NT2/D1 (cell line): ENCODE results near the gene HASPIN.

Experiments
- DNase-seq: peaks from one replicate; pipeline ENCODE4 v3.0.0-alpha.2; 2011; ENCODE audit warnings: low read depth, low spot score
- H3K27me3 ChIP-seq: 2 replicates; pipeline ENCODE4 v1.6.0; 2011; ENCODE audit warnings: mild to moderate bottlenecking; ENCODE audit not compliant: insufficient read length, insufficient read depth
- H3K36me3 ChIP-seq: 2 replicates; pipeline ENCODE4 v1.6.1; 2011; ENCODE audit warnings: mild to moderate bottlenecking, low read length, mixed read lengths; ENCODE audit not compliant: insufficient read depth, insufficient read length
- H3K4me1 ChIP-seq: 2 replicates; pipeline ENCODE4 v1.5.1; 2011; ENCODE audit not compliant: insufficient read depth, insufficient read length
- H3K4me3 ChIP-seq: 2 replicates; pipeline ENCODE4 v1.5.1; 2011; ENCODE audit warnings: low read depth; ENCODE audit not compliant: insufficient read length
- H3K9ac ChIP-seq: 2 replicates; pipeline ENCODE4 v1.6.0; 2011; ENCODE audit warnings: low read depth; ENCODE audit not compliant: insufficient read length
- H3K9me3 ChIP-seq: 2 replicates; pipeline ENCODE4 v1.5.1; 2011; ENCODE audit warnings: mild to moderate bottlenecking, low read length; ENCODE audit not compliant: insufficient read depth
- SUZ12 ChIP-seq: IDR thresholded peaks from 2 replicates; pipeline ENCODE4 v1.6.1; 2011; ENCODE audit not compliant: insufficient read length, insufficient read depth; ENCODE audit errors: extremely low read depth
- YY1 ChIP-seq: IDR thresholded peaks from 2 replicates; pipeline ENCODE4 v1.6.1; 2011; ENCODE audit not compliant: insufficient read length, insufficient read depth
- ZNF274 ChIP-seq: IDR thresholded peaks from 2 replicates; pipeline ENCODE4 v1.6.1; 2011; ENCODE audit warnings: mild to moderate bottlenecking, low read depth, low read length

The HASPIN gene

DNA sequence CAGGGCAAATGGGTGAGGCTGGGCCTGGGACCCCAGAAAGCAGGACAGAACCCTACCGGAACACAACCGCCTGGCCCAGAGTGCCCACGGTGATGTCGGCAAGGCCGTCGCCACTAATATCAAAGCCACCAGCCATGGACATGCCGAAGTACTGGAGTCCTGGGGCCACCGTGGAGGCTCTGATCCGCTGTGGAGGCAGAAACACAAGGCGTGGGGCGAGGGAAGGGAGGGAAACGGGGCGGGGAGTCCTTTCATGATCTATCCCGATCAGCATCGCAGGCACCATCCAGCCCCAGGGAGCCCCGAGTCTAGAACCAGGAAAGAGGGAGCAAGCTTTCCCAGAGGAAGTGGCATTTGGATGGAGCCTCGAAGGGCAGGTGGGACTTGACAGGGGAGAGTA is 26.6 kb downstream of the HASPIN start:
- no peaks in the 10 kb centered on the region for H3K9me3 ChIP-seq
- H3K9ac ChIP-seq: no peak overlapping the region
- H3K27me3 ChIP-seq: no peaks in the 10 kb centered on the region
- no peaks in the 10 kb centered on the region for H3K36me3 ChIP-seq
- no peaks in the 10 kb centered on the region for H3K4me1 ChIP-seq
- no peak for DNase-seq
- H3K4me3 ChIP-seq: no peak overlapping the region
- TF ChIP-seq ZNF274: no peak
- TF ChIP-seq YY1: no peak
- no peak for TF ChIP-seq SUZ12

GRCh38 chr17:3750926-3751325 is 27.2 kb downstream of the HASPIN start:
- Histone ChIP-seq H3K9me3 (no peaks in the 10 kb centered on the region), H3K27me3 (no peaks in the 10 kb centered on the region), H3K36me3 (no peaks in the 10 kb centered on the region), H3K9ac (no peak overlapping the region), H3K4me1 (no peaks in the 10 kb centered on the region), H3K4me3 (no peak overlapping the region)
- no peak for DNase-seq
- TF ChIP-seq SUZ12: no peak
- TF ChIP-seq ZNF274: no peak
- no peak for TF ChIP-seq YY1

GRCh38 chr17:3751836-3752235 is 28.1 kb downstream of the HASPIN start:
- Histone ChIP-seq H3K4me1 (no peaks in the 10 kb centered on the region), H3K9me3 (no peaks in the 10 kb centered on the region), H3K36me3 (no peaks in the 10 kb centered on the region), H3K4me3 (no peak overlapping the region), H3K27me3 (no peaks in the 10 kb centered on the region), H3K9ac (no peak overlapping the region)
- TF ChIP-seq YY1: no peak
- no peak for TF ChIP-seq SUZ12
- TF ChIP-seq ZNF274: no peak
- DNase-seq: no peak

- Histone ChIP-seq H3K4me3 (no peak overlapping the region), H3K4me1 (no peaks in the 10 kb centered on the region), H3K9me3 (no peaks in the 10 kb centered on the region), H3K9ac (no peak overlapping the region), H3K36me3 (no peaks in the 10 kb centered on the region), H3K27me3 (no peaks in the 10 kb centered on the region)
- no peak for DNase-seq
- no peak for TF ChIP-seq YY1
These were observed 29.9 kb downstream of the HASPIN start for GRCh38 chr17:3753624-3754023.

DNA sequence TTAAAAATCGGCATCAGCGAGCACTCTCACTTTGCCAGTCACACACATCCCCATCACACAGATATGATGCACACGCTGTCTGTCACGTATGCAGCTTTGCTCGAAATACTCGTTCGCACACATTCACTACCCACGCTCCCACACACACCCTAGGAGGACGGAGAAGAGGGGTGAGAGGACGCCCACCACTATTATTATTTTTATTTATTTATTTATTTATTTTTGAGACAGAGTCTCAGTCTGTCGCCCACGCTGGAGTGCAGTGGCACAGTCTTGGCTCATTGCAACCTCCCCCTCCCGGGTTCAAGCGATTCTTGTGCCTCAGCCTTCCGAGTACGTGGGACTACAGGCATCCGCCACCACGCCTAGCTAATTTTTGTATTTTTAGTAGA is 30.4 kb downstream of the HASPIN start:
- DNase-seq: no peak
- no peak for TF ChIP-seq SUZ12
- TF ChIP-seq YY1: no peak
- no peak for TF ChIP-seq ZNF274
- Histone ChIP-seq H3K9ac (no peak overlapping the region), H3K9me3 (no peaks in the 10 kb centered on the region), H3K4me3 (no peak overlapping the region), H3K36me3 (no peaks in the 10 kb centered on the region), H3K27me3 (no peaks in the 10 kb centered on the region), H3K4me1 (no peaks in the 10 kb centered on the region)

DNA sequence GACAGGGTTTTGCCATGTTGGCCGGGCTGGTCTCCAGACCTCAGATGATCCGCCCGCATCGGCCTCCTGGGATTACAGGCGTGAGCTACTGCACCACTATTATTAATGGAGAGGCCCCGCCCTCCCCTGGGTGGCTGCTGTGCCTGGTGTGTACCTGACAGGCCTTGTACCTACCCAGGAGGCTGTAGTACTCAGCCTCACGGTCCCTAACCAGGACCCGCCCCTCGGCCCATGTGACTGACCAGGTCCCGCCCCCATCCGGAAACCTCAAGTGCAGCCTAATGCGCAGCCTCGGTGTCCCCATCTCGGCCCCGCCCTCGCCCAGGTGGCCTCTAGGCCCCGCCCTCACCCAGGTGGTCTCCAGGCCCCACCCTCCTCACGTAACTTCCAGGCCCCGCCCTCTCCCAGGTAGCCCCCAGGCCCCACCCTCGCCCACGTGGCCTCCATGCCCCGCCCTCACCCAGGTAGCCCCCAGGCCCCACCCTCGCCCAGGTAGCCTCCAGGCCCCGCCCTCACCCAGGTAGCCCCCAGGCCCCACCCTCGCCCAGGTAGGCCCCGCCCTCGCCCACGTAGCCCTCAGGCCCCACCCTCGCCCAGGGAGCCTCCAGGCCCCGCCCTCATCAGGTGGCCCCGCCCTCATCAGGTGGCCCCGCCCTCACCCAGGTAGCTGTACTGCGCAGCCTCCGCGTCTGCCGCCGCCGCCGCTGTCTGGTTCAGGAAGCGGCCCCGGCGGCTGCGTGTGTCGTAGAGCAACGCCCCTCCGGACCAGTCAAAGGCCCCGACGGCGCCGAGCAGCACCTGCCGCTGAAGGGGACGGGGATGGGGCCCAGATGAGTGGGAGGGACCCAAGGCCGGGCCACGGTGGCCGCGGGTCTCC is 31.0 kb downstream of the HASPIN start:
- peak; percentile 54 for DNase-seq
- Histone ChIP-seq H3K9me3 (peaks cover 6% of the 10 kb centered on the region; the same call in 1 of the 2 replicates), H3K4me3 (peak overlapping the region; percentile 39), H3K9ac (peak overlapping the region; percentile 61), H3K36me3 (no peaks in the 10 kb centered on the region), H3K4me1 (no peaks in the 10 kb centered on the region), H3K27me3 (no peaks in the 10 kb centered on the region)
- TF ChIP-seq SUZ12 (no peak), YY1 (no peak), ZNF274 (no peak)

- TF ChIP-seq YY1 (no peak), ZNF274 (no peak), SUZ12 (no peak)
- Histone ChIP-seq H3K36me3 (no peaks in the 10 kb centered on the region), H3K27me3 (no peaks in the 10 kb centered on the region), H3K9me3 (peaks cover 11% of the 10 kb centered on the region; the same call in 1 of the 2 replicates), H3K4me3 (peak overlapping the region; percentile 39), H3K4me1 (no peaks in the 10 kb centered on the region), H3K9ac (peak overlapping the region; percentile 61)
- no peak for DNase-seq
These were observed 31.8 kb downstream of the HASPIN start for GRCh38 chr17:3755335-3756030.
